ENCODE results near the gene PDCD1LG2.

GRCh38 chr9:5579881-5580280 lies 69.5 kb downstream of the PDCD1LG2 start:
- TF ChIP-seq EZH2phosphoT487 (IDR thresholded peaks at IDR 0.05; ENCODE audit: borderline replicate concordance) (no peak), CTCF (conservative IDR thresholded peaks at IDR 0.05; ENCODE audit: low read length) (no peak)
